IMR-90 (cell line): ENCODE data around the gene KRTAP4-1. TPM values are rescaled to one million over a fixed set of nuclear protein-coding genes. Genes with fewer than 3 reads are reported as not detected.
A peak's percentile ranks its signal among the peaks of the same experiment; 100 is the strongest.

Source experiments
- ATAC-seq: fragments of 200-7000 bp; cut with Tn5 transposase; 2 replicates; pipeline ENCODE4 v1.9.1; 2020; ENCODE audit warnings: low read depth, mild to moderate bottlenecking, moderate library complexity
- BruUV-seq: library from RNA; stranded (reverse); fragments of 400-500 nt; replicated peaks from 2 replicates; lab custom pipeline; 2021; lab: Mats Ljungman, UMichigan
- CTCF ChIA-PET: fragments of 300-600 bp; formaldehyde crosslinking; extraction: SDS; loops from one replicate; lab custom pipeline; 2021; ENCODE audit warnings: antibody characterized with exemption; lab: Yijun Ruan, JAX
- POLR2A ChIA-PET: fragments of 300-600 bp; sonication (Branson Sonifier 250); formaldehyde crosslinking; loops from one replicate; lab custom pipeline; 2022; ENCODE audit warnings: antibody characterized with exemption; ENCODE audit not compliant: unreplicated experiment; lab: Charles Lee
- DNase-seq: peaks from one replicate; pipeline ENCODE4 v3.0.0; 2013
- H2AFZ ChIP-seq: replicated peaks from 2 replicates; pipeline ENCODE3; 2013; ENCODE audit warnings: low read length, mild to moderate bottlenecking; ENCODE audit not compliant: poor library complexity
- H2AK5ac ChIP-seq: 2 replicates; pipeline ENCODE4 v1.6.1; 2013; ENCODE audit warnings: low read depth, low read length, inconsistent platforms
- H2AK9ac ChIP-seq: replicated peaks from 2 replicates; pipeline ENCODE3; 2013; ENCODE audit warnings: mild to moderate bottlenecking, low read depth, low read length, moderate library complexity; ENCODE audit not compliant: poor library complexity
- H2BK120ac ChIP-seq: 2 replicates; pipeline ENCODE4 v1.6.1; 2013; ENCODE audit warnings: low read depth, low read length, inconsistent platforms
- H2BK15ac ChIP-seq: 3 replicates; pipeline ENCODE4 v1.6.1; 2013; ENCODE audit warnings: low read depth, low read length, inconsistent platforms
- H2BK20ac ChIP-seq: 2 replicates; pipeline ENCODE4 v1.6.1; 2013; ENCODE audit warnings: low read depth, mild to moderate bottlenecking, inconsistent platforms, low read length, moderate library complexity
- H2BK5ac ChIP-seq: 2 replicates; pipeline ENCODE4 v1.6.1; 2013; ENCODE audit warnings: mild to moderate bottlenecking, low read depth, low read length, inconsistent platforms; ENCODE audit not compliant: poor library complexity, severe bottlenecking
- H3K14ac ChIP-seq: replicated peaks from 2 replicates; pipeline ENCODE4 v1.6.1; 2013; ENCODE audit warnings: low read depth, low read length, inconsistent platforms
- H3K18ac ChIP-seq: 2 replicates; pipeline ENCODE4 v1.6.1; 2013; ENCODE audit warnings: low read depth, low read length, control low read depth
- H3K23ac ChIP-seq: 2 replicates; pipeline ENCODE4 v1.6.1; 2013; ENCODE audit warnings: low read depth, low read length, inconsistent platforms
- H3K27ac ChIP-seq: 2 replicates; pipeline ENCODE4 v1.5.1; 2013; ENCODE audit warnings: mild to moderate bottlenecking, control low read depth, low read length; ENCODE audit not compliant: insufficient read depth
- H3K27me3 ChIP-seq: 2 replicates; pipeline ENCODE4 v1.6.1; 2013; ENCODE audit warnings: low read length; ENCODE audit not compliant: control insufficient read depth, insufficient read depth
- H3K36me3 ChIP-seq: 2 replicates; pipeline ENCODE4 v1.6.1; 2013; ENCODE audit warnings: low read length, mixed read lengths; ENCODE audit not compliant: control insufficient read depth, insufficient read depth
- H3K4ac ChIP-seq: 2 replicates; pipeline ENCODE4 v1.6.1; 2013; ENCODE audit warnings: low read depth, low read length, inconsistent platforms
- H3K4me1 ChIP-seq: 2 replicates; pipeline ENCODE4 v1.6.1; 2013; ENCODE audit warnings: low read length, mixed read lengths; ENCODE audit not compliant: control insufficient read depth, insufficient read depth
- H3K4me2 ChIP-seq: 2 replicates; pipeline ENCODE4 v1.6.1; 2013; ENCODE audit warnings: low read depth, mild to moderate bottlenecking, control low read depth, low read length, moderate library complexity
- H3K4me3 ChIP-seq: 2 replicates; pipeline ENCODE4 v1.5.1; 2013; ENCODE audit warnings: low read depth, mild to moderate bottlenecking, control low read depth, low read length, moderate library complexity; ENCODE audit not compliant: insufficient read depth
- H3K56ac ChIP-seq: 2 replicates; pipeline ENCODE4 v1.6.1; 2013; ENCODE audit warnings: low read length, inconsistent platforms; ENCODE audit not compliant: insufficient read depth; ENCODE audit errors: extremely low read depth
- H3K79me1 ChIP-seq, 2 experiments: 2 replicates each; pipeline ENCODE4 v1.6.1; 2013; ENCODE audit warnings: low read length in 2 of 2, inconsistent platforms in 1 of 2, low read depth in 1 of 2
- H3K9ac ChIP-seq: 2 replicates; pipeline ENCODE4 v1.6.1; 2013; ENCODE audit warnings: low read depth, low read length, control low read depth
- H3K9me1 ChIP-seq: 2 replicates; pipeline ENCODE4 v1.6.1; 2013; ENCODE audit warnings: low read length, inconsistent platforms; ENCODE audit not compliant: insufficient read depth
- H3K9me3 ChIP-seq: 2 replicates; pipeline ENCODE4 v1.6.1; 2013; ENCODE audit warnings: low read length; ENCODE audit not compliant: control insufficient read depth, insufficient read depth
- H4K20me1 ChIP-seq: 2 replicates; pipeline ENCODE4 v1.6.1; 2013; ENCODE audit warnings: low read length, inconsistent platforms; ENCODE audit not compliant: insufficient read depth
- H4K5ac ChIP-seq: 2 replicates; pipeline ENCODE4 v1.6.1; 2013; ENCODE audit warnings: mild to moderate bottlenecking, low read depth, low read length, control low read depth
- H4K8ac ChIP-seq, 2 experiments: 2 replicates each; pipeline ENCODE4 v1.6.1; 2013; ENCODE audit warnings: low read depth in 2 of 2, low read length in 2 of 2, control low read depth in 1 of 2, inconsistent platforms in 1 of 2
- H4K91ac ChIP-seq: 2 replicates; pipeline ENCODE4 v1.6.1; 2013; ENCODE audit warnings: low read depth, low read length, inconsistent platforms; ENCODE audit not compliant: insufficient read depth
- CEBPB ChIP-seq: IDR thresholded peaks from 2 replicates; pipeline ENCODE4 v1.6.1; 2012; ENCODE audit warnings: low read depth, low read length, improper control_type of control experiment
- CTCF ChIP-seq: conservative IDR thresholded peaks from 2 replicates; pipeline ENCODE4 v1.5.1; 2012; ENCODE audit warnings: mild to moderate bottlenecking, low read depth, low read length, improper control_type of control experiment
- WGBS, 2 experiments: methylation state at CpG; one replicate each; pipeline versions ENCODE4 v1.1.5 to v1.1.7; 2013; ENCODE audit warnings: missing lambda C conversion rate in 2 of 2; ENCODE audit not compliant: insufficient read length in 1 of 2; ENCODE audit errors: extremely low coverage in 2 of 2; 5-methylcytosine and 5-hydroxymethylcytosine counted together
- dilution Hi-C: fragments of 300-500 bp; cut with HindIII; formaldehyde crosslinking; loops from one replicate; pipeline ENCODE4 v1.14.3; 2018; ENCODE audit warnings: low sequenced_read_pairs; ENCODE audit not compliant: unreplicated experiment
- in situ Hi-C: fragments of 300-500 bp; cut with MboI; formaldehyde crosslinking; loops from 3 replicates; pipeline ENCODE4 v1.14.3; 2019; ENCODE audit warnings: low sequenced_read_pairs, inconsistent platforms, mixed read lengths
- intact Hi-C: fragments of 100-400 bp; cut with micrococcal nuclease; formaldehyde crosslinking; loops from 2 replicates; pipeline ENCODE4 v1.10.0; 2022
- polyA plus RNA-seq, 3 experiments: library from polyadenylated mRNA; depleted of rRNA; stranded (reverse); fragments of >200 nt; gene quantifications; 2 replicates each; pipeline ENCODE4 v1.2.3, GENCODE V29; 2012; ENCODE audit warnings: low replicate concordance in 1 of 3
- total RNA-seq: library from RNA; depleted of rRNA; stranded (reverse); fragments of >200 nt; gene quantifications from 2 replicates; pipeline ENCODE4 v1.2.3, GENCODE V29; 2012

The KRTAP4-1 gene
- total and polyA plus RNA-seq, 2 of the 4 experiments (the other 2 are of a cell fraction), result not detected

GRCh38 chr17:41171886-41172285 is 12.8 kb downstream of the KRTAP4-1 start:
- Histone ChIP-seq H4K20me1 (no peaks in the 10 kb centered on the region), H3K27ac (no peak overlapping the region), H2AFZ (no peak overlapping the region), H2AK9ac (no peak overlapping the region), H3K56ac (no peak overlapping the region), H2BK20ac (no peak overlapping the region), H3K36me3 (no peaks in the 10 kb centered on the region), H4K5ac (no peak overlapping the region), H3K79me1 (no peaks in the 10 kb centered on the region), H3K18ac (no peak overlapping the region), H4K91ac (no peak overlapping the region), H3K14ac (no peak overlapping the region), H4K8ac (no peak overlapping the region), H2AK5ac (no peak overlapping the region), H3K4ac (no peak overlapping the region), H3K4me1 (no peaks in the 10 kb centered on the region), H3K9ac (no peak overlapping the region), H3K4me3 (no peak overlapping the region), H3K23ac (no peak overlapping the region), H2BK5ac (no peak overlapping the region), H2BK15ac (no peak overlapping the region), H3K9me3 (no peaks in the 10 kb centered on the region), H3K4me2 (no peak overlapping the region), H3K27me3 (no peaks in the 10 kb centered on the region; the same call in 1 of the 2 replicates), H2BK120ac (no peak overlapping the region), H3K9me1 (no peaks in the 10 kb centered on the region)
- TF ChIP-seq CEBPB (peak; percentile 46), CTCF (no peak)
- ChIA-PET POLR2A (no interaction called here), CTCF (no interaction called here)
- no TSS peak for BruUV-seq
- intact Hi-C loops, result no loop called here
- in situ Hi-C loops, result no loop called here
- ATAC-seq (no peak), DNase-seq (peak; percentile 23)
- dilution Hi-C loops, result no loop called here
- WGBS, 2 experiments, result no CpG with 5 or more reads among the region's 2 CpGs
